GM13977 (cell line): ENCODE measurements around the gene FPR3.

Experiments used
- DNase-seq: peaks from one replicate; pipeline ENCODE4 v3.0.0; 2012; ENCODE audit warnings: low spot score
- CTCF ChIP-seq: IDR thresholded peaks from 2 replicates; pipeline ENCODE4 v1.5.1; 2012; ENCODE audit warnings: mild to moderate bottlenecking, control low read depth; ENCODE audit not compliant: insufficient read depth; ENCODE audit errors: extremely low read depth, missing control alignments
- in situ Hi-C: fragments of 300-500 bp; cut with MboI; formaldehyde crosslinking; loops from one replicate; pipeline ENCODE4 v1.12.0; 2022; ENCODE audit warnings: low sequenced_read_pairs, low pct_unique_long_range_greater_than_20kb, mixed read lengths, inconsistent platforms; ENCODE audit not compliant: unreplicated experiment

The FPR3 gene

GRCh38 chr19:51822946-51823345, 28.0 kb downstream of the FPR3 start:
- DNase-seq: no peak
- in situ Hi-C loops: no loop called here
- no peak for TF ChIP-seq CTCF

- in situ Hi-C loops: no loop called here
- TF ChIP-seq CTCF: no peak
- no peak for DNase-seq
These were observed 29.5 kb downstream of the FPR3 start for GRCh38 chr19:51824281-51825005.

- no peak for DNase-seq
- TF ChIP-seq CTCF: no peak
These were observed 35.3 kb downstream of the FPR3 start for GRCh38 chr19:51830274-51830673.

GRCh38 chr19:51837145-51837544, 42.2 kb downstream of the FPR3 start:
- no peak for DNase-seq
- in situ Hi-C loops: no loop called here
- no peak for TF ChIP-seq CTCF

More at GRCh38 chr19:51830274-51830673, 35.3 kb downstream of the FPR3 start:
- in situ Hi-C loops: no loop called here

GRCh38 chr19:51861870-51862622, 67.1 kb downstream of the FPR3 start:
- TF ChIP-seq CTCF: no peak
- in situ Hi-C loops: no loop called here
- no peak for DNase-seq

- in situ Hi-C loops: no loop called here
- no peak for DNase-seq
- TF ChIP-seq CTCF: no peak
These were observed 78.1 kb downstream of the FPR3 start for GRCh38 chr19:51873097-51873496.
